ENCODE measurements around the gene GOLPH3.
A peak's percentile ranks its signal among the peaks of the same experiment; 100 is the strongest.

The GOLPH3 gene

DNA sequence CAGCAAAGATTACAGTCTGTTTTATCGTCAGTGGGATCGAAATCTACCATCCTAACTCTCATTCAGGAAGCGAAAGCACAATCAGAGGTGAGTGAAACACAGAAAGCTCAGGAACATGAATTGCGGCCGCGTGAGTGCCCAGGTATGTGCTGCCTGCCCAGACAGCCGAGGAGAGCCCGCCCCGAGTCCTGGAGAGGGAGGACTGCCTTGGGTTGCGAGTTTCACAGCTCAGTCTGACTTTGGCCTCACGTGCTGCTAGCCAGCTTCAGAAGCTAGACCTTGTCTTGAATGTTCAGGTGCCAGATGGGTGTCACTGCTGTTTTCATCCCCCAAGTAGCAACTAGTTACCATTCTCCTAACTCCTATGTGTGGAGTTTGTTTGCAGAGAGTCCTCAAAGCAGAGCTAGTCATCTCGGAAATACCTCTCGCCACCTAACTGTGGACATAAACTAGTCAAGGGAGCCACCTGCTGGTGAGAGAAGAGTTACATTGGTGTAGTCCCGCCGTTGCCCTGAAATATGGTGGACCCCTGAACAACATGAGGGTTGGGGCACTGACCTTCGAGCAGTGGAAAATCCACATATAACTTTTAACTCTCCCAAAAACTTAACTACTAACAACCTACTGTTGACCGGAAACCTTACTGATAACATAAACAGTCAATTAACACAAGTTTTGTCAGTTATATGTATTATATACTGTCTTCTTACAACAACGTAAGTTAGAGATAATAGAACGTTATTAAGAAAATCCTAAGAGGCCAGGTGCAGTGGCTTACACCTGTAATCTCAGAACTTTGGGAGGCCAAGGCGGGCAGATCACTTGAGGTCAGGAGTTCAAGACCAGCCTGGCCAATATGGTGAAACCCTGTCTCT lies 80.9 kb downstream of the GOLPH3 start:
- no peak overlapping the region for H2AK5ac ChIP-seq (ENCODE audit: low read depth, low read length)
- peak overlapping the region; percentile 44 for H3K18ac ChIP-seq (ENCODE audit: low read length)
- H2BK5ac ChIP-seq (ENCODE audit: low read length): no peak overlapping the region
- no peak overlapping the region for H3K4me3 ChIP-seq (ENCODE audit: low read length in 2 of 2)
- H3K27me3 ChIP-seq (ENCODE audit: control insufficient read depth in 3 of 3, insufficient read depth in 3 of 3, low read depth in 1 of 3, low read length in 3 of 3): no peaks in the 10 kb centered on the region
- peak; percentile 71 for DNase-seq (ENCODE audit: low spot score)
- peaks cover 0 to 3% of the 10 kb centered on the region in 2 donors for H3K4me1 ChIP-seq (ENCODE audit: control insufficient read depth in 2 of 2, insufficient read depth in 1 of 2, low read depth in 1 of 2, low read length in 2 of 2)
- H3K9ac ChIP-seq (ENCODE audit: low read depth, low read length, poor library complexity): no peak overlapping the region
- no peak overlapping the region for H2BK12ac ChIP-seq (ENCODE audit: low read length)
- H2AFZ ChIP-seq (ENCODE audit: low read length): no peak overlapping the region
- no peaks in the 10 kb centered on the region for H3K79me1 ChIP-seq (ENCODE audit: low read depth, low read length)
- no CpG with 5 or more reads among the region's 20 CpGs for WGBS, 2 donors (ENCODE audit: extremely low coverage in 2 of 2, insufficient read length in 2 of 2, insufficient replicate concordance in 1 of 2)
- no peak overlapping the region for H3K23ac ChIP-seq (ENCODE audit: low read depth, low read length, poor library complexity)
- no peak overlapping the region for H3K4ac ChIP-seq (ENCODE audit: low read length)
- peaks cover 0 to 16% of the 10 kb centered on the region in 2 donors for H3K36me3 ChIP-seq (replicated peaks in 1 of 2; ENCODE audit: control insufficient read depth in 2 of 2, insufficient read depth in 2 of 2, low read length in 2 of 2)
- H2BK15ac ChIP-seq (ENCODE audit: low read length): no peak overlapping the region
- H4K91ac ChIP-seq (ENCODE audit: low read depth, low read length, poor library complexity): no peak overlapping the region
- no peak overlapping the region for H3K4me2 ChIP-seq (ENCODE audit: insufficient read depth, low read length, poor library complexity, severe bottlenecking)
- no peak overlapping the region for H3K27ac ChIP-seq (replicated peaks; ENCODE audit: low read length)
- H4K8ac ChIP-seq (ENCODE audit: low read depth, low read length): no peak overlapping the region
- no peaks in the 10 kb centered on the region for H3K9me3 ChIP-seq (replicated peaks in 1 of 2; ENCODE audit: control insufficient read depth in 2 of 2, insufficient read depth in 1 of 2, low read depth in 1 of 2, low read length in 2 of 2)
- no peak overlapping the region for H2BK120ac ChIP-seq (ENCODE audit: low read depth, low read length)
- H3K14ac ChIP-seq (ENCODE audit: low read length): no peak overlapping the region

GRCh38 chr5:32090755-32091128 lies 83.4 kb downstream of the GOLPH3 start:
- no peak overlapping the region for H4K91ac ChIP-seq (ENCODE audit: low read depth, low read length, poor library complexity)
- no peak overlapping the region for H2AFZ ChIP-seq (ENCODE audit: low read length)
- no peak overlapping the region for H2BK15ac ChIP-seq (ENCODE audit: low read length)
- no peak overlapping the region for H3K14ac ChIP-seq (ENCODE audit: low read length)
- no peaks in the 10 kb centered on the region for H3K9me3 ChIP-seq (replicated peaks in 1 of 2; ENCODE audit: control insufficient read depth in 2 of 2, insufficient read depth in 1 of 2, low read depth in 1 of 2, low read length in 2 of 2)
- H4K8ac ChIP-seq (ENCODE audit: low read depth, low read length): no peak overlapping the region
- H3K4ac ChIP-seq (ENCODE audit: low read length): no peak overlapping the region
- no peak overlapping the region for H2BK120ac ChIP-seq (ENCODE audit: low read depth, low read length)
- H2BK5ac ChIP-seq (ENCODE audit: low read length): no peak overlapping the region
- no CpG with 5 or more reads among the region's 17 CpGs for WGBS, 2 donors (ENCODE audit: extremely low coverage in 2 of 2, insufficient read length in 2 of 2, insufficient replicate concordance in 1 of 2)
- H2BK12ac ChIP-seq (ENCODE audit: low read length): peak overlapping the region; percentile 16
- H2AK5ac ChIP-seq (ENCODE audit: low read depth, low read length): no peak overlapping the region
- no peaks in the 10 kb centered on the region for H3K27me3 ChIP-seq (ENCODE audit: control insufficient read depth in 3 of 3, insufficient read depth in 3 of 3, low read depth in 1 of 3, low read length in 3 of 3)
- no peaks in the 10 kb centered on the region for H3K79me1 ChIP-seq (ENCODE audit: low read depth, low read length)
- no peak for DNase-seq (ENCODE audit: low spot score)
- H3K9ac ChIP-seq (ENCODE audit: low read depth, low read length, poor library complexity): no peak overlapping the region
- H3K36me3 ChIP-seq (replicated peaks in 1 of 2; ENCODE audit: control insufficient read depth in 2 of 2, insufficient read depth in 2 of 2, low read length in 2 of 2): peaks cover 0 to 8% of the 10 kb centered on the region in 2 donors
- H3K4me1 ChIP-seq (ENCODE audit: control insufficient read depth in 2 of 2, insufficient read depth in 1 of 2, low read depth in 1 of 2, low read length in 2 of 2): peaks cover 0 to 3% of the 10 kb centered on the region in 2 donors
- H3K4me2 ChIP-seq (ENCODE audit: insufficient read depth, low read length, poor library complexity, severe bottlenecking): no peak overlapping the region
- H3K27ac ChIP-seq (replicated peaks; ENCODE audit: low read length): no peak overlapping the region
- no peak overlapping the region for H3K4me3 ChIP-seq (ENCODE audit: low read length in 2 of 2)
- H3K23ac ChIP-seq (ENCODE audit: low read depth, low read length, poor library complexity): peak overlapping the region; percentile 80
- peak overlapping the region; percentile 58 for H3K18ac ChIP-seq (ENCODE audit: low read length)

DNA sequence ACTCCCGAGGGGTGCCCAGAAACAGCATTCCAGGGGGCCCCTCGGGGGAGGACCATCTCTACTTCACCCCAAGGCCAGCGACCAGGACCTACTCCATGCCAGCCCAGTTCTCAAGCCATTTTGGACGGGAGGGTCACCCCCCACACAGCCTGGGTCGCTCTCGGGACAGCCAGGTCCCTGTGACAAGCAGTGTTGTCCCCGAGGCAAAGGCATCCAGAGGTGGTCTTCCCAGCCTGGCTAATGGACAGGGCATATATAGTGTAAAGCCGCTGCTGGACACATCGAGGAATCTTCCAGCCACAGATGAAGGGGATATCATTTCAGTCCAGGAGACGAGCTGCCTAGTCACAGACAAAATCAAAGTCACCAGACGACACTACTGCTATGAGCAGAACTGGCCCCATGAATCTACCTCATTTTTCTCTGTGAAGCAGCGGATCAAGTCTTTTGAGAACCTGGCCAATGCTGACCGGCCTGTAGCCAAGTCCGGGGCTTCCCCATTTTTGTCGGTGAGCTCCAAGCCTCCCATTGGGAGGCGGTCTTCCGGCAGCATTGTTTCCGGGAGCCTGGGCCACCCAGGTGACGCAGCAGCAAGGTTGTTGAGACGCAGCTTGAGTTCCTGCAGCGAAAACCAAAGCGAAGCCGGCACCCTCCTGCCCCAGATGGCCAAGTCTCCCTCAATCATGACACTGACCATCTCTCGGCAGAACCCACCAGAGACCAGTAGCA lies 83.9 kb downstream of the GOLPH3 start:
- Histone ChIP-seq H2BK12ac (ENCODE audit: low read length) (no peak overlapping the region), H3K18ac (ENCODE audit: low read length) (no peak overlapping the region), H3K27me3 (ENCODE audit: control insufficient read depth in 3 of 3, insufficient read depth in 3 of 3, low read depth in 1 of 3, low read length in 3 of 3) (no peaks in the 10 kb centered on the region), H3K4me1 (ENCODE audit: control insufficient read depth in 2 of 2, insufficient read depth in 1 of 2, low read depth in 1 of 2, low read length in 2 of 2) (peaks cover 0 to 3% of the 10 kb centered on the region in 2 donors), H3K9me3 (replicated peaks in 1 of 2; ENCODE audit: control insufficient read depth in 2 of 2, insufficient read depth in 1 of 2, low read depth in 1 of 2, low read length in 2 of 2) (no peaks in the 10 kb centered on the region), H2BK120ac (ENCODE audit: low read depth, low read length) (no peak overlapping the region), H2BK15ac (ENCODE audit: low read length) (no peak overlapping the region), H3K4me2 (ENCODE audit: insufficient read depth, low read length, poor library complexity, severe bottlenecking) (no peak overlapping the region), H2BK5ac (ENCODE audit: low read length) (no peak overlapping the region), H2AFZ (ENCODE audit: low read length) (no peak overlapping the region), H3K14ac (ENCODE audit: low read length) (no peak overlapping the region), H3K4ac (ENCODE audit: low read length) (no peak overlapping the region), H4K8ac (ENCODE audit: low read depth, low read length) (no peak overlapping the region), H3K79me1 (ENCODE audit: low read depth, low read length) (no peaks in the 10 kb centered on the region), H3K4me3 (ENCODE audit: low read length in 2 of 2) (no peak overlapping the region), H3K23ac (ENCODE audit: low read depth, low read length, poor library complexity) (peak overlapping the region; percentile 80), H2AK5ac (ENCODE audit: low read depth, low read length) (no peak overlapping the region), H3K27ac (replicated peaks; ENCODE audit: low read length) (no peak overlapping the region), H3K36me3 (replicated peaks in 1 of 2; ENCODE audit: control insufficient read depth in 2 of 2, insufficient read depth in 2 of 2, low read length in 2 of 2) (peaks cover 0 to 6% of the 10 kb centered on the region in 2 donors), H3K9ac (ENCODE audit: low read depth, low read length, poor library complexity) (peak overlapping the region; percentile 34), H4K91ac (ENCODE audit: low read depth, low read length, poor library complexity) (no peak overlapping the region)
- WGBS, 2 donors (ENCODE audit: extremely low coverage in 2 of 2, insufficient read length in 2 of 2, insufficient replicate concordance in 1 of 2): no CpG with 5 or more reads among the region's 24 CpGs
- no peak for DNase-seq (ENCODE audit: low spot score)
